Stimulated activated CD4-positive, alpha-beta T cell treated with anti-CD3 and anti-CD28 coated beads, Interleukin-1b, Interleukin-23, amount 100 ng/mL, for 4 hours (primary cell): ENCODE measurements around the gene RNF6.
"Not testable (repeated sequence)": the region's sequence is repeated elsewhere in the genome, so short reads cannot be mapped to it uniquely, and the experiment has no call there.

Source experiments
- DNase-seq, 2 donors: peaks; one replicate each; pipeline ENCODE4 v3.0.0-alpha.2; 2020; ENCODE audit warnings: low read depth in 2 of 2

RNF6 gene

DNA sequence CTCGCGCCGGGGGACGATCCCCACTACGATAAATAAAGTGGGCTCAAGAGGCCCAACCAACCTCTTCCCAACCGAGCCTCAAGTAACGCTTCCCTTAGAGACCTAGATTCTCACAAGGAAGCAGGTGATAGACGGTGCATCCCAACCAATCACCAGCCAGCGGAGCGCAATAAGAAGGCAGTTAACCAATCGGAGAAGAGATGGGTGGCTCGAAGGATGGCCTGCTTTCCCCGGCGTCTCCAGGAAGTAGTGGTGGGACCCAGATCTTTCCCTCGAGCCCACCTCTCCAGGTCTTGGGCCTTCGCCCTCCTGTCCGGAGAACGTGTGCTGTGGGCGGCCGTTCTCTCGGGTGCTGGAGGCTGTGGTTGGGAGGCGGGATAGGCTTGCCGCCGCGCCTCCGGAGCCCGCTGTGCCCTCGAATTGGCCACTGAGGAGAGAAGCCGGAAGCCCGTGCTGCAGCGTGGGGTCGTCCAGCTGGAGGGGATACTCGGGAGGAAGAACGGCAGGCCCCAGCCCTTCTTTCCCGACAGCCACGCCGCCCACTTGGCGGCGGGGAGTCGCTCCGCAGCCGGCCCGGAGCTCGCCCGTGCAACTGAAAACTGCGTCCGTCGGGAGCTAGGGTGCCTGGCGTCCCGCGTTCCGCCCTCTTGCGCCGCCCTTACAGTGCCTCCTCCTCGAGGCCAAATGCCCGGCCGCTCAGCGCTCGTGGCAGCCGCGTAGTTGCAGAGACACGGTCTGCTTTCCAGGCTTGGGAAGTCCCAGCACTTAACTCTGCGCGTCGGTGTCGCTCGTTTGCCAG, at the start of gene RNF6:
Gene RNF6, minus strand, starts transcription at position 594 of the 799 bp plus-strand sequence. CDS start 2,665 bp downstream, outside the sequence.
- peak; percentile 75 to 77 for DNase-seq

DNA sequence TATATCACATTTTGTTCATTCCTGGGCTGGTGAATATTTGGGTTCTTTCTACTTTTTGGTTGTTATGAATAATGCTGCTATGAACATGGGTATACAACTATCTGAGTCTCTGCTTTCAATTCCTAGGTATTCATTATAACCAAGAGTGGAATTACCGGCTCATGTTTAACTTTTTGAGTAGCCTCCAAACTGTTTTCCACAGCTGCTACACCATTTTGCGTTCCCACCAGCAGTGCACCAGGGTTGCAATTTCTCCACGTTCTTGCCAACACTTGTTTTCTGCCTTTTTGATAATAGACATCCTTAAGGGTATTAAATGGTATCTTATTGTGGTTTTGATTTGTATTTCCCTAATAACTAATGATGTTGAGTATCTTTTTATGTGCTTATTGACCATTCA, 48.6 kb upstream of the RNF6 start:
- DNase-seq: no peak

DNA sequence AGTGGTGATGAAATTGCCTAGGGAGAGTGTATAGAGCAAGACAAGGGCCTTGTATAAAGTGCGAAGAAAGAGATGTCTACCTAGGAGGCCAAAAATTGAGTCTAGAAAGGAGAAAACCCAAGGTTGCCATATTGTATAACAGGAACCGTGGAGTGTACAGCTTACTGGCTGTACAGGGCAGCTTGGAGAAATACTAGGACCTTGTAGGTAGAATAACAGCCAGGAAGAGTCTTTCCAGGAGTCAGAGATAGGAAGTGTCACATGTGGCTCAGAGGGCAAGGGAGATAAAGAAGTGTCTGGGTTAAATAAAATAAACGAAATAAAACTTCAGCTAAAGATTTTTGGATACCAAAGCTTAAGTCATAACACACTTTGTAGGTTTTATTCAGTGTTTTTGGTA, 44.2 kb upstream of the RNF6 start:
- no peak for DNase-seq

DNA sequence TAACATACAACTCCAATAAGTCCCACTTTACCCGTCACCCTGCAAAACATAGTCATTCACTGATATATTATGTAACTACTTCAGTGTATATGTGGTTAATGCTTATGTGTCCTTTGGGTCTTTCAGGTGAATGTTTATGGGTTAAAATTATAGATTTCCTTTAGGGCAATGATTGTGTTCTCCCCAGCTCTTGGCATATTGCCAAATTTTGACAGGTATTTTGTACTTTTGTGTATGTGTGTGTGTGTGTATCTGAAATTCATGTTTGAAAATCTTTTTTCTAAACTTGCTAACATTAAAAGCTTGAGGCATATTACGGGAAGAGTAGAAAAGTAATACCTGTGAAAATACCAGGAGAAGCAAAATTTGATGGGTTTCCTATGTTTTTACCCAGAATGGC, 40.0 kb upstream of the RNF6 start:
- no peak for DNase-seq

DNA sequence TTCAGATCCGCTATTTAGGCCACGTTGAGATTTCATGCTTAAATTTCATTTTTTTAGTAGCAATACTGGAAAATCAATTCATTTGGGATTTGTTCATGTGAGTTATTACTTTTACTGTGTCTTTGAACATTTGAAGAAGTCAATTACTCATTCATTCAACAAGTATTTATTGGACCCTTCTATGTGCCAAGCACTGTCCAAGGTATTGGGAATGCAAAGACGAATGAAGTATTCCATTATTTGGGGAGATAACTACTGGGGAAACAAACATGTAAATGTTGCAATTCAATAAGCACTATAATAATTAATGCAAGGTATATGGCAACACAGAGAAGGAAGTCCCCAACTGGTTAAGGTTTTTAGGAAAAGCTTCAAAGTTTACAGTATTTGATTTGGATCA, 37.5 kb upstream of the RNF6 start:
- DNase-seq: no peak

DNA sequence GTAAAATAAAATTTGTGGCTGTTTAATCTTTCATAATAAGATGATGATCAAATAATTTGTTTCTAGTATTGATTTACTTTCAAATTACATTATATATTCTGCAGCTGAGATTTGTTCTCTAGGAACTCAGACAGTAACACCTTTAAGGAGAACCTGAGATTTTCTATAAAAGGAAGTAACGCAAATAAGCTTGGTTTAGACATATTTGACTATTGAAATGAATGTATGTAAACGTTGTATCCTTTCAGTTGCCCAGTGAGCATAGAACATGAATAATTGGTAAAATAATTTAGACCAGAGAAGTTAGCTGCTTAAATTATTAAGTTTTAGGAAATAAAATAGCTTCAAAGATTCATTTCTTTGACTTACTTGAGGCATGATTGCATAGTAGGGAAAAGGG, 34.9 kb upstream of the RNF6 start:
- DNase-seq: no peak

DNA sequence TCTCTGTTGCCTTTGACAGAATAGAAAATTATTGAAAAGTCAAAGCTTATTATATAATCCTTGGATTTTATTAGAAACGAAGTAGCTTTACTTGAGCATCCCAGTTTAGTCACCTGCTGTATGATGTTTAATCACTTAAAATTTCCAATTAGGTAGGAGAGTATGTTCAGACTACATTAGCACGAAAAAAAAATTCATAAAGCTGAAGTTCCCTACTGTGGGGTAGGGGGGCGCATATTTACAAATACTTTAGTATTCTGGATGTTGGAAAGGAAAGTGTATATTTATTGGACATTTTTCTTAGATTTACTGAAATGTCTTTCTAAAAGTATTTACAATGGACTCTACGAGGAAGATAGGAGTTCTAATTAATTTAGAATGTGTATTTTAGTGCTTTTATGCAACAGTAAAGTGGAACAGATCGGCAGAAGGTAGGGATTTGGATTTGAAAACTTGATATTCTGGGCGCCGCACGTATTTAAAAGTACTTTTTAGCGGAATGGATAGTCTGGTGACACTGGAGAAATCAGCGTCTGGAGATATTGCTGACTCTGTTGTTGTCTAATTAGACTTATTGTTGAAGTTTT, 33.7 kb upstream of the RNF6 start:
- DNase-seq: no peak

DNA sequence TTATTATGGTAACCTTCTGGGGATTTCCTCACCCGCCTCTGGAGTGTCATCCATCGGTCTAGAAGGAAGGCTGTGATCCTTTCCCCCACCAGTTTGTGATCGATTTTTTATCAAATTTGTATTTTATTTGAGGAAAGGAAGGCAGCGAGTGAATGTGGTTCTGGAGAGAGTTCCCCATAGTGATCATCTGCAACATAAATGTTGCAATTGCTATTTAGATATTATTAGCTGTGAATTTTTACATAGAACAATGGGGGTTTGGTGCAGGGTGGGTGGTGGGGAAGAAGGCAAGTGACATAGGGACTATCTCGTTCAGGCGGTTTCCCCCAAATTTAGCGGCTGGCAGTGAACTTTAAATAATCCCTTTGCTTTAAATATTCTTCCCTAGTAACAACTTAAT, 33.0 kb upstream of the RNF6 start:
- DNase-seq: no peak

DNA sequence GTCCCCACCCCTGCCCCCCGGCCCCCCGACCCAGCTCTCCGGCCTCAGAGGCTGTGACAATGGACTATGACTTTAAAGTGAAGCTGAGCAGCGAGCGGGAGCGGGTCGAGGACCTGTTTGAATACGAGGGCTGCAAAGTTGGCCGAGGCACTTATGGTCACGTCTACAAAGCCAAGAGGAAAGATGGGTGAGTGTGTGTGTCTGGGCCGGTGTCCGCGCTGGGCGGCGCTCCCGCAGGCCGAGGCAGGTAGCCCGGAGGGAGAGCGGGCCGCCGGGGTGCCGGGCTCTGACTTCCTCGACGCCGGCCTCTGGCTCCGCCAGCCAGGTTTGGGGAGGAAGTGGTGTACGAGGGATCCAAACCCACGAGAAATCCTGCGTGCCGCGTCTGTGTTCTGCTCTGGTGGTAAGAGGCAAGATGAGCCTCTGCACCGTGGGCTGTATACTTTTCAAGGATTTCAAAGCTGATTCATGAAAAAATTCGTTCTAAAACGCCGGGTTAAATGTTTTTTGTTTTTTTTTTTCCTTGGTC, 32.5 kb upstream of the RNF6 start:
- peak; percentile 25 to 27 for DNase-seq

DNA sequence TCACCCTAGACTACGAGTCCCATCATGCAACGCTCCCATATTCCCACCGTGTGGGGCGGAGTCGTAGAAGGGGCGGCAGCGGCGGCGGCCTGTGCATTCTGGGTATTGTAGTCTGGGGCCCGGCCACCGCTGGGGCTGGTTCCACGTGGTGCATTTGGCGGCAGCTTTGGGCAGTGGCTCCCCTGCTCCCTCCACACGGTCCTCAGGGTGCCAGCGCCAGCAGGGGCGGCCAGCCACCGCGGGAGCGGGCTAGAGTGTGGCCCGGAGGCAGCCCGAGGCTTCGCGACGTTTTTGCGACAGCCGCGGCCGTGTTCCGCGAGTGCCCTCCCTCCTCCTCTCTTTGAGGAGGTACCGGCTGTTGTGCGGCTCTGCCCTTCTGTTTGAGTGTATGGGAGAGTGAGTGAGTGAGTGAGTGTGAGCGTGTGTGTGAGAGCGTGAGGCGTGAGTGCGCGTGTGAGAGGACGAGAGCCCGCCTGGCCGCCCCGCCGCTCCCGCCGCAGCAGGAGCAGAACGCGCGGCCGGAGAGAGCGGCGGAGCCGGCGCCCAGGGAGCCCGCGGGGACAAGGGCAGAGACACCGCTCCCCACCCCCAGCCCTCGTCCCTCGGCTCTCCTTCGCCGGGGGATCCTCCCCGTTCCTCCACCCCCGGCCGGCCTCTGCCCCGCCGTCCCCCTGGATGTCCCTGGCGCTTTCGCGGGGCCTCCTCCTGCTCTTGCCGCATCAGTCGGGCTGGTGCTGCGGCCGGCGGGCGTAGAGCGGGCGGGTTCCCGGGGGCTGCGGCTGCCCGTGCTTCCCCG, 31.9 kb upstream of the RNF6 start, which contains the start of gene CDK8:
Gene CDK8, plus strand, starts transcription at position 343 of the 796 bp plus-strand sequence. CDS start 513 bp downstream, outside the sequence.
- peak; percentile 78 to 79 for DNase-seq

DNA sequence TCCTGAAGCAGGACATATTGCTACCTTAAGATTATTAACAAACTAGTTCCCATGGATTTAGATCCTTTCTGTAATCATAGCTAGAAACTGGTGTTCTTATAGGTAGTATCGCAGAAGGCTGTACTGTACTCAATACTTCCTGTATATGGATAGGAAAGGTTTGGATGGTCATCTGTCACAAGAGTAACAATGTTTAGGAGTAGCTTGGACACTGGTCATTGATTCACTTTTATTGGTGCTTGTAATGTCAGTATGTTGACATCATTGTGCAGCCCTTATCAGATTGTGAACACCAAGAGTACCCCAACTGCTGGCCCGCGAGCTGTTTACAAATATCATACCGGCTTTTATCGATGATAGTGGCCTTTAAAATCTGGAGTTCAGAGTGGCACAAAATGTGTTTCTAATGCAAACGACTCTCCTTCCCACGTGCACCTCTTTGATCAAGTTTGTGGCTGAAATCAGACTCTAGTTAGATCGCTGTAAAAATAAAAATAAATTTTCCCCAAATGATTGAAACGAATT, 31.2 kb upstream of the RNF6 start:
- no peak for DNase-seq

DNA sequence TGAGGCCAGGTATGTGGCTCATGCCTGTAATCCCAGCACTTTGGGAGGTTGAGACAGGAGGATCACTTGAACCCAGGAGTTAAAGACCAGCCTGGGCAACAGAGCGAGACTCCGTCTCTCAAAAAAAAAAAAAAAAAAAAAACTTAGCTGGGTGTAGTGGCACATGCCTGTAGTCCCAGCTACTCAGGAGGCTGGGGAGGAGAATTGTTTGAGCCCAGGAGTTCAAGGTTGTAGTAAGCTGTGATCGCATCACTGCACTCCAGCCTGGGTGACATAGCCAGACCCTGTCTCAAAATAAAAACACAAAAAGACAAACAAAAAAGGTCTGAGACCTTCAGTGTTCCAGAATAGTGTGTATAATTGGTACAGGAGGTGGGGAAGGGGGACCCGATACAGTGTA, 29.9 kb upstream of the RNF6 start:
- DNase-seq: not testable (repeated sequence)

DNA sequence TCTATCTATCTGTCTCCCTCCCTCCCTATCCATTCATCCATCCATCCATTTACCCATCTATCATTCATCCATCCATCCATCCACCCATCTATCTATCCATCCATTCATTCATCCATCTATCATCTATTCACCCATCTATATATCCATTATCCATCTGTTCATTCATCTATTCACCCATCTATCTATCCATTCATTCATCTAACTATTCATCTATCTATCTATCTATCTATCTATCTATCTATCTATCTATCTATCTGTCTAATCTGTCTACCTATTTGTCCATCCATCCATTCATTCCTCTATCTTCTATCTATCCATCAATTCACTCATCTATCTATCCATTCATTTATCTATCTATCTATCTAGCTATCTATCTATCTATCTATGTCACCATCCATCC, 27.4 kb upstream of the RNF6 start:
- DNase-seq: no peak

DNA sequence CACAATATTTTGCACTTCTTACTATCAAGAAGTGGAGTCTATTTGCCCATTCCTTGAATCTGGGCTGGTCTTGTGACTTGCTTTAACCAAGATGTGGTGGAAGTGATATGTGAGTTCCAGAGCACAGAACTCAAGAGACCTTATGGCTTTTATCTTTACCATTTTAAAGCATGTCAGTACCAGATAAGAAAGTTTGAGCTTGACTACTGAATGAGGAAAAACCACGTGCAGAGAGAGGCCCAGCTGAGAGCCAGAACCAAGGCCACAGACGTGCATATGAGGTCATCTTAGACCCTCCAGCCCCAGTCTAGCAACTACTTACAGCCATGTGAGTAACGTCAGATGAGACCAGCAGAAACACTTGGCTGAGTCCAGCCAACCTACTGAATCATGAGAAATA, 25.5 kb upstream of the RNF6 start:
- DNase-seq: no peak

DNA sequence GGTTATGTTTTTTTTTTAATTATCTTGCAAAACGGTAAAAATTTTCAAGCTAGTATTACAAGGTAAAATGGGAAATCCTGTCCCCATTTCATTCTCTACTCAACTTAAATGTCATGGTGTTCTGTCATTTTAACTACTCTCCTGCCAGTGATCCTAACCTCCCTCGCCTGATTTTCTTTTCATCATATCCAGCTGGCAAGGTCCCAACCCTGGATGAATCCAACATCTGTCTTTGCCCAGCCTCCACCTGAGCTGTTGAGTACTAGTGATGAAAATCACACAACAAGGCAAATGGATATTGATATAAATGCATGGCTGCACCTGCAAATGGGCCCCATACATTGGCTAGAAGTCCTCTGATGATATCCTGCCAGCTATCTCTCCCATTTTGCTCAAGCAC, 24.9 kb upstream of the RNF6 start:
- DNase-seq: no peak

DNA sequence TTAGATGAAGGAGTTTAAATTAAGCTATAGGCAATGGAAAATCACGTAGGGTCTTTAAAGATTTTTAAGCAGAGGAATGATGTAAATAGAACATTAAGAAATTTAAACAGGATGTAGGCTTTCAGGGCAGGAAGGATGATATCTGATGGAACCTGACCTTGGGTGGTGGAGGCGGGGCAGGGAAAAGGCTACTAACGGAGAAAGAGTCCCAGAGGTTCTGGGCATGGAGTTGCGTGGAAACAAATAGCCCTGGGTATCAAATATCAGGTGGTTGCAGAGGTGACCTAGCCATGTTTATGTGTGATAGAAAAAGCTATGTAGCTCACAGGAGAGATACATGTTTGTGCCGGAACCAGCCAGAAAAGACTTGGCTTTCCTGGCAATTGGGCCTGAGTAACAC, 24.0 kb upstream of the RNF6 start:
- DNase-seq: no peak

DNA sequence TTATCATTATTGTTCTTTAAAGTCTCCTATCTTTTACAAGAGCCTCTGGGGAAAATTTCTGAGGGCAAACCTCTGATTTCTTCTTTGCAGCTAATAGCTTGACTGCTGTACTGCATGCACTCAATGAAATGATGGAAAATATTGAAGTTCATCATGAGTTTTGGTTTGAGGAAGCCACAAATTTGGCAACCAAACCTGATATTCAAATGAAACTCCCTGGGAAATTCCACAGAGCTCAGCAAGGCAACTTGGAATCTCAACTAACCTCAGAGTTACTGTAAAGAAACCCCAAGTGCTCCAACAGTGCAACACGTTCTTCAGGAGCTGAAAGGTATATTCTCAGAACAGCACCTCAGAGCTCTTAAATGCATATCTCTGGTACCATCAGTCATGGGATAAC, 14.2 kb upstream of the RNF6 start:
- DNase-seq: no peak

DNA sequence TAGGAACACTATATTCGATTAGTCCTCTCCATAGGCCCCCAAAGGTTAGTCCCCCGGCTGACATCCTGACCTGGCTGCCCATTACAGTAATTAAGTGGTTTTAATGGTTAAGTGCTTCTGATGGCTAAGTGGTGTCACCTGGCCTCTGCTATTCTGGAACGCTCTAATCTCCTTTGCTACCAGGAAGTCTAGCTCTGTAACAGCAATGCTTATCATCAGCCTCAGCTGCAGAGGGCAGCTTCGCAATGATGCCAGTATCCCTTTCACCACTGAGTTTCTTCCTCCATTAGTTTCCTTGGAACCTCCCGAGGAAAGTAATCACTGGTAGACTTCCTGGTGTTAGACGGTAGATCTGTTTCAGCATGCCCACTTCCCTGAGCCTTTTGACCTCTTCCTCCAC, 8.6 kb upstream of the RNF6 start:
- DNase-seq: no peak

DNA sequence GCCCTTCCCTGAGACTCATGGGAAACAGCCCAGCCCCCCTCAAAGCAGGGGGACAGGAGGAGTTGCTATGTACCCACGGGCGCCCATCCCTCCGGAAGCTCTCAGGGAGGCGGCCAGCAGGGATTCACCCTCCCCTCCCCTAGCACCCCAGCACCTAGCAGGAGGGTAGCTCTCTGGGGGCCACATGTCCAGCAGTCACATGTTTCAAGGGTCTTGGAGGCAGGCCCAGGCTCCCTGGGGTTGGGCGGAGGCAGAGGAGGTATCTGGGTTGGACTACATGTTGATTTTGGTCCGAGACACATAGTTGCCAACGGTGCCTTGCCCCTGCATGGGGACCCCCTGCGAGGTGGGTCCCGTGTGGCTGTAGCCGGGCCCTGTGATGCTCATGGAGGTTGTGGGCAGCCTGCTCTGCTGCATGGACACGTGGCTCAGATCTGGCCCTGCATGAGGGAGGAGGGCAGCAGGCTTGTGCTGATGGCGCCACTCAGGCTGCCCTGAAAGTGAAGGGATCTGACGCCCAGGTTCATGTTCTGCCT, 7.0 kb upstream of the RNF6 start:
- no peak for DNase-seq

DNA sequence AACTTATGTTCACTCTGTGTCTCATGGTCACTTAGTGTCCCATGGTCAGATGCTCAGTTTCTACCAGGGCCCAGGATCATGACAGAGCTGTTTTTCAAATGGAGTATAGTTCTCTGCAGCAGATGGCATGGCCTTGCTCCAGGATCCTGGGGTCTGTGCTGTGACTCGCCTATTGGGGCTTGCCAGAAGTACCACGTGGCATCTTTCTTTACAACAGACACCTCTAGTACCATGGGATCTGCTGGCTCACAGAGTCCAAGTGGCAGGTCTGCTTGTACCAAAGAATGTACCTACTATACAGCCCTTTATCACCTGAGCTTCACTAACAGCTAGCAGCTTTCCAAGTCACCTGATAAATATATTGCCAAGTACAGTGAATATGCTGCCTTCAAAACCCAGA, 6.0 kb upstream of the RNF6 start:
- DNase-seq: no peak

DNA sequence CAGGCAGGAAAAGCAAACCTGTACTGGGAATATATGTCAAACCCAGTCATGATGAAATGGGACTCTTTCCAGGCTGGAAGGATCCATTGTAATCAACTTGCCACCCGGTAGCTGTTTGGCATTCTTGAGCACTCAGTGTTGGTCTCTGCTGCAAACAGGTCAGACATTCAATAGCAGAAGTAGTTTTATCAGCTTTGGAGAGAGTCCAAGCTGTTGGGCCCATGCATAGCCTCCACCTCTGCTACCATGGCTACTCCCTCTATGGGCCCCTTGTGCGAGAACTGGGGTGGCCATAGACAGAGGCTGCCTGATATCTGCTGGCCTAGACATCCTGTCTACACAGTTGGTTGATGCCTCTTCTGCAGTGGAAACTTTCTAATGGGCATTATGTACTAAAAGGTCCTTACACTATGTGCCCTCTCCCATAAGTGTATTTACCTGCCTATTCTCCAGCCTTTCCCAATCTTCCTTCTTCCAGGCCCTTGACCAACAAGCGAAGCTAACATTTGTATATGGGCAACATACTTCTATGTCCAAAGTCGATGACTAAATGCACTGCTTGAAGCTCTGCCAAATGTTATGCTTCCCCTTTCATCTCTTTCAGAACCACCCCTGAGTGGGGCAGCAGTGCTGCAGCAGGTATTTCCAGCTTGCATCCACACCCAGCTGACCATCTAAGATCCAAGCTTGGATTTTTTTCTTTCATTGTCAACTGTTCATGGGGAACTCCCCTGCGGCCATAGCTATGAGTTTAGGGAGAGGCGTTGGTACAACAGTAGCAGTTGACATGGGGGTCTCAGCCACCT, 5.3 kb upstream of the RNF6 start:
- DNase-seq: no peak
